Inferior parietal cortex (tissue), 1 donor: Measurements from ENCODE around the gene PFKL.
"Not testable (repeated sequence)": the region's sequence is repeated elsewhere in the genome, so short reads cannot be mapped to it uniquely, and the experiment has no call there.

Source experiments
- DNase-seq: peaks from one replicate; pipeline ENCODE4 v3.0.0-alpha.2; 2016; ENCODE audit errors: extremely low spot score

PFKL gene

GRCh38 chr21:44279354-44280260 is 20.2 kb upstream of the PFKL start:
- DNase-seq = no peak

GRCh38 chr21:44281801-44282200 is 18.1 kb upstream of the PFKL start:
- no peak for DNase-seq

- no peak for DNase-seq
Measured at GRCh38 chr21:44282370-44282769, 17.5 kb upstream of the PFKL start.

- not testable (repeated sequence) for DNase-seq
Measured at GRCh38 chr21:44283211-44283785, 16.6 kb upstream of the PFKL start.

- DNase-seq = no peak
Measured at GRCh38 chr21:44283948-44284347, 15.9 kb upstream of the PFKL start.

- DNase-seq = no peak
Measured at GRCh38 chr21:44285138-44285992, 14.5 kb upstream of the PFKL start, which contains the start of gene AIRE. TSS of gene AIRE (plus strand) at chr21:44285876. CDS start at chr21:44286007, 131 bp downstream.

GRCh38 chr21:44286086-44286715 is 13.7 kb upstream of the PFKL start:
- DNase-seq = no peak

- DNase-seq = no peak
Measured at GRCh38 chr21:44286716-44287632, 12.9 kb upstream of the PFKL start.

GRCh38 chr21:44288251-44289110 is 11.4 kb upstream of the PFKL start:
- no peak for DNase-seq

GRCh38 chr21:44289381-44290010 is 10.4 kb upstream of the PFKL start:
- no peak for DNase-seq

- no peak for DNase-seq
Measured at GRCh38 chr21:44290327-44291077, 9.4 kb upstream of the PFKL start.

- DNase-seq = no peak
Measured at GRCh38 chr21:44291078-44291935, 8.5 kb upstream of the PFKL start.

- no peak for DNase-seq
Measured at GRCh38 chr21:44291936-44292811, 7.7 kb upstream of the PFKL start.

- DNase-seq = no peak
Measured at GRCh38 chr21:44292812-44293195, 7.0 kb upstream of the PFKL start.

GRCh38 chr21:44293551-44294231 is 6.2 kb upstream of the PFKL start:
- no peak for DNase-seq
